Left ventricle myocardium superior (tissue), 1 donor: Measurements from ENCODE around the gene RPL27A. TPM values are rescaled to one million over a fixed set of nuclear protein-coding genes. Genes with fewer than 3 reads are reported as not detected.
A peak's percentile ranks its signal among the peaks of the same experiment; 100 is the strongest.

Source experiments
- ATAC-seq: fragments of 200-7000 bp; cut with Tn5 transposase; one replicate; pipeline ENCODE4 v1.9.1; 2020; ENCODE audit warnings: mild to moderate bottlenecking, moderate library complexity
- DNase-seq: peaks from one replicate; pipeline ENCODE4 v3.0.0-alpha.2; 2020
- intact Hi-C: fragments of 100-400 bp; cut with micrococcal nuclease; formaldehyde crosslinking; loops from one replicate; pipeline ENCODE4 v1.11.0; 2022
- total RNA-seq: library from RNA; stranded (reverse); fragmentation: NEBNext Ultra II Directional; extraction: Animal tissue kit (Norgen Biotek cat#: 25700); gene quantifications from one replicate; pipeline ENCODE4 v1.2.1, GENCODE V29; 2021
- donor health status: DM: no; HTN: yes; CAD: no; lungs with severe emphysema.

RPL27A gene
- total RNA-seq, 1 donor from 2014 or later, result 588 TPM

DNA sequence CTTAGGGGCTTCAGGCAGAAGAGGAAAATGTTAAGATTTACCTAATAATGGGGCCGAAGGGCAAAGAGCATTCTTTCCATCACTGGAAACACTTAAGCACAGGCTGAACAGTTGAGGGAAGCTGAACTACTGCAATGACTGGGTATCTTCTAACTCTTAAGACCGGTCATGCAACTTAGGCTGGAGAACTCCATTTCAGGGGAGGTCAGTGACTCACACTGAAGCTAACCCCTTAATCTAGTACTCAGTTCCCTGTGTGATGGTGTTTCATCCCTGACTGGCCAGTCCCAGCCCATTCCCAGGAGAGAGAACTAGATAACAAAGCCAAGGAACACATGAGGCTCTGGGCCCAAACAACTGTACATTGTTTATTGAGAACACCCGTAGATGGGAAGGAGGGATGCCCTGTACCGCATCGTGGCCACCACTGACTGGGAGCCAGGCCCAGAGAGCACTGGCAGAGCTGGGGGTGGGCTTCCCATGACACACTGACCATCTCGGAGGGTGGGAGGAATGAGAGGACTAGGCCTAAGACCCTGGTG, 10.5 kb downstream of the RPL27A start:
- ATAC-seq (no peak), DNase-seq (no peak)
- intact Hi-C loops, result loop anchor here (5.0 kb wide), 1 partner anchor 119 kb away; a partner anchor contains a TSS

DNA sequence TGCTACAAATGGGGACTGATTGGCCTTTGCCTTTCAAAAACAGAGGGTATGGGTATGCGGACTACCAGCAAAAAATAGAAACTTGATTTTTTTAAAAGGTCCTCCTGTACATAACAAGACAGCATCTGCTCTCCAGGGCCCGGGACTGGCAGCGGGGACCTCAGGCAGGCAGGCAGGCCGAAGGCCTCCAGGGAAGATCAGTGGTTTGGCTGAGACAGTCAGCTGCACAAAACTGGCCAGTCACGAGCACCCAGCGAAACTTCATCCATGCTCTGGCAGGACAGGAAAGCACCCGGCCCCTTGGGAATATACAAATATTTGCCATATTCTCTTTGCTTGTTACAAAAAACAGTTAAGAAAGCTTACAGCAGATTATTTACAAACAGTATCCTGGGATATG, 11.0 kb downstream of the RPL27A start:
- ATAC-seq, result no peak
- intact Hi-C loops, result loop anchor here (5.0 kb wide), 1 partner anchor 119 kb away; a partner anchor contains a TSS
- no peak for DNase-seq

DNA sequence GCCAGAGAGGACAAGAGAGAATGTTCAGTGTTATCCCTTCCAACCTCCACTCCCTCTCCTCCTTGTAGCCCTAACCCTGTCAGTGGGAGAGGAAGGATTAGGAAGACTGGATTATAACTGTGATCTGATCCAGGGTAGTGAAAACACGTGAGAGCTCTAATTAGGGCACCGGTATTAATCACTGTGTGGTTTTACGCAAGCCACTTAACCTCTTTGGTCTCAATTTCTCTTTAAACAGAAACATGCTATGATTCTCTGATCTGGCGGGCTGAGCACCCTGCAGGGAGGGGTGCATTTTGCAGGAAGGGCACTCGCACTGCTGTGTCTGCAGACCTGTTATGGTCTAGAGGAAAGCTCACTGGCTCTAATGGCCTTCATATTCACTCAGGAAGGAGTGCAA, 11.5 kb downstream of the RPL27A start:
- intact Hi-C loops, result loop anchor here (5.0 kb wide), 1 partner anchor 118 kb away; a partner anchor contains a TSS
- ATAC-seq, result no peak
- no peak for DNase-seq

DNA sequence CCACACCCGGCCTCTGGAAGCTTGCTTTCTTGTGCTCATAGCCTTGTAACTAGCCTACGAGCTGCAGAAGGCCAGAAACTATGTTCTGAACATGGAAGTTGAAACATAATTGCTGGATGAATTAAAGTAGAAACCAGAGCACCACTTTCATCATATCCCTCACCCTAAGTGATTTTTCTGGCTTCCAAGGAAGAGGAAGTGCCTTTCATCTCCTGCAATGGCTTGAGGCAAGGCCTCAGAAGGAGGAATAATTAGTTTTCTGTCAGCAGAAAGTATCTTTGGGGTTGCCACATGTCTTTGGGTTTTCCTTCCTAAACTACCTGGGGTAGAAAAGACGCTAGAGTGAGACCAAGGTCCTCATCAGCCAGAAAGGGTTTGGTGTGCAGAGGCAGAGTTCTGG, 14.5 kb downstream of the RPL27A start:
- DNase-seq (no peak), ATAC-seq (no peak)
- intact Hi-C loops, result no loop called here

DNA sequence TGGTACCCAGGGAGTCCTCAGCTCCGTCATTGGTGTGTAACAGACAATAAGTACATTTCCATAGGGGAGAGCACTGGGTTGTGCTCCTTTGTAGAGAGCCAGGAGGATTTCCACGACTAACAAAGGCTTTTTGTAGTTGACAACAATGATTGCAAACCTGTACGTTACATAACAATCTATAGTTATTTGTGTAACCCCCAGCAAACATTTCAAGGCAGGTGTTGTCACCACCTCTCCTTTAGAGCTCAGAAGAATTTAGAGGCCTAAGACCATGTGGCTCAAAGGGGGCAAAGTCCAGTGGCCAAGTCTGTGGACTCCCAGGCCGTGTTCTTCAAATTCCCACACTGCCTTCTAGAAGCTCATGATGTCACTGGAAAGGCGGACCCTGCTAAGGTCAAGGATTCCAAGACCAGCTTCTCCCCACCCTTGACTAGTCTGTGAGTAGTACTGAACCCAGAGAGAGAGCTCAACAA, 15.8 kb downstream of the RPL27A start:
- intact Hi-C loops, result no loop called here
- no peak for ATAC-seq

GRCh38 chr11:8698917-8699441, 16.4 kb downstream of the RPL27A start:
- no peak for ATAC-seq
- DNase-seq, result no peak
- intact Hi-C loops, result no loop called here

More for the DNA sequence above, 15.8 kb downstream of the RPL27A start:
- DNase-seq, result no peak

GRCh38 chr11:8699903-8700302, 17.3 kb downstream of the RPL27A start:
- intact Hi-C loops, result no loop called here
- DNase-seq (peak; percentile 57), ATAC-seq (peak; percentile 42)

GRCh38 chr11:8701891-8702597, 19.5 kb downstream of the RPL27A start:
- no peak for ATAC-seq

GRCh38 chr11:8702598-8702915, 20.0 kb downstream of the RPL27A start:
- DNase-seq, result no peak
- no peak for ATAC-seq
- intact Hi-C loops, result no loop called here

More at GRCh38 chr11:8701891-8702597, 19.5 kb downstream of the RPL27A start:
- intact Hi-C loops, result no loop called here
- no peak for DNase-seq

DNA sequence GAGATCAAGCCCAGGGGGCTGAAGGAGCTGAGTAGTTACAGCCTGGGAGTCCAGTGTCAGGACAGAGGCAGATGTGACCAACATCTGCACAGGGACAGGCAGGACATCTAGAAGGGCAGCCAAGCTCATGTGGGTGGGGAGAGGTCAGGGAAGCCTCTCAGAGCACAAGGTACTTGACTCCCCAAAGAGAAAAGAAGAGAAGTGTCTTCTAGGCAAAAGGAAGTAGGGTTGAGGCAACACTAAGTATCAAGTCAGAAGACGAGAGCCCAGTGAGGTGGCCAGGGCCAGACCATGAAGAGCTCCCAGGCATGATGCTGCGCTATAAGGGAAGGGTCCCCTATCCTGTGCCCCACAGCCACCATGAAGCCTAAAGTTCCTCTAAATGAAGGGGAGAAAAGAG, 21.5 kb downstream of the RPL27A start:
- intact Hi-C loops, result no loop called here
- ATAC-seq (no peak), DNase-seq (no peak)

DNA sequence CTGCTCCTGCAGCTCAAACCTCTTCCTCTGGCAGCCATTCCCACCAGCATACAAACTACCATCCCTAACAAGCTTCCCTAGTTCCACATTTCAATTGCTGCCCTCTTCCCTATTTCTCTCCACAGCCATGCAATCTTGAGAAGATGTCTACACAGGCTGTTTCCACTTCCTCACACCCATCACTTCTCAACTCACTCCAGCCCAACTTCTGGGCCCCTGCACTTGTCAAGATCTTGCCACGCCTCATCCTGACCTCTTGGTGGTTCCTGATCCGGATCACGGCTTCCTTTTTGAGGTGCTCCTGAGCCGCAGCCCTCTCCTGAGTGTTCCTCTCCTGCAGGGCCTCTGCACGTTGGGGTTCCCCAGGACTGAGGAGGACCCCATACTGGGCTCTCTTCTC, 22.6 kb downstream of the RPL27A start:
- intact Hi-C loops, result no loop called here
- ATAC-seq (no peak), DNase-seq (no peak)

- DNase-seq (peak; percentile 35), ATAC-seq (peak; percentile 1)
- intact Hi-C loops, result no loop called here
These were observed 24.3 kb downstream of the RPL27A start for GRCh38 chr11:8706673-8707432.

- ATAC-seq (peak; percentile 80), DNase-seq (peak; percentile 88)
- intact Hi-C loops, result no loop called here
These were observed 25.1 kb downstream of the RPL27A start for GRCh38 chr11:8707541-8708191.

DNA sequence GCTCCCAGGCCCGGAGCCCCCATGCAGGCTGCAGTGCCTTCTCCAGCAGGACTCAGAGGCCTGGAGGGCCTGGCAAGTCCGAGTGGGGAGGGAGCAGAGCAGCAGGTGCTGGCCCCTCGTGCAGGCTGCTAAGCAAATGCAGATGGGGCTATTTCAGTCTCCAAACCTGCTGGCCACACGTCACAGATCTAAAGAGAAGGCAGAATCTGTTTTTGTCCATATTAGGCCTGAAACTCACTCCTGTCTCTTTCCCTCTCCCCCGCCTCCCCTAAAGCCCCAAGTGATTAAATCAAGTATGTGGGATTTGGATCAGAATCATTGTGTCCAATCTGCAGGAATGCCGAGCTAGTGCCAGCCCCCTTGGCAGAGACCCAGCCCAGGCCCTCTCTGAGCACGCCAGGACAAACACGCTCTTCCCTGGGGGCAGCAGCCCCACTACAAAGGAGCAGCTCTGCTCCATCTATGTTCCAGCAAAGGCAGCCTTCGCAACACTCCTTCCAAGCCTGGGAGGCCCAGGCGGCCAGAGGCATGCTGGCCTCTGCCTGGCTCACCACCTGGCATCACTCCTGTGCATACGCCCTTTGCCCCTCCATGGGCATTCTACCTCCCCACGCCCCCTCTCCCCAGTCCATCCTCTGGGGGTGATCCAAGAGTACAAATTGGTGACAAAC, 26.5 kb downstream of the RPL27A start:
- intact Hi-C loops, result no loop called here
- peak; percentile 93 for DNase-seq
- peak; percentile 73 for ATAC-seq

GRCh38 chr11:8709777-8710176, 27.2 kb downstream of the RPL27A start:
- DNase-seq (no peak), ATAC-seq (no peak)
- intact Hi-C loops, result no loop called here

DNA sequence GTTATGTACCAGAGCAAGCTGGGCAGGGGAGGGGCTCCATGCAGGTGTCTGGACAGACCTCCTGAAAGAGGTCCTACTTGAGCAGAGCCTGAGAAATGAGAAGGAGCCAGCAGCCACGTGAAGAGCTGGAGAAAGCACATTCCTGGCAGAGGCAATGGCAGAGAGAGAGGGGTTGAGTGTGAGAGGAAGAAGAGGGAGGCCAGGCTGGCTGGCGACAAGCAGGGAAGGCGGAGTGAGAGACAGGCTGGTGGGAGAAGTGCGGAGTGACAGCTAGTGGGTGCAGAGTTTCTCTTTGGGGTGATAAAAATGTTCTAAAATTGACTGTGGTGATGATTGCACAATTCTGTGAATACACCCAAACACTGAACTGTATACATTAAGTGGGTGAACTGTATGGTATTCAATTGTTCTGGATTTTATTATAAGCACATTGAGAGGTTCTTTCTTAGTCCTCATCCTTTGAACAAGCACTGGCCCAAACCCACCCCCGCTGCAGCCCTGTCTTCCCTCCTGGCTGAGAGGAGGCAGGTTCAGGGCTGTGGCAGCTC, 29.4 kb downstream of the RPL27A start:
- ATAC-seq (no peak), DNase-seq (no peak)
- intact Hi-C loops, result no loop called here

GRCh38 chr11:8712506-8712905, 29.9 kb downstream of the RPL27A start:
- no peak for DNase-seq
- intact Hi-C loops, result no loop called here
- ATAC-seq, result no peak

DNA sequence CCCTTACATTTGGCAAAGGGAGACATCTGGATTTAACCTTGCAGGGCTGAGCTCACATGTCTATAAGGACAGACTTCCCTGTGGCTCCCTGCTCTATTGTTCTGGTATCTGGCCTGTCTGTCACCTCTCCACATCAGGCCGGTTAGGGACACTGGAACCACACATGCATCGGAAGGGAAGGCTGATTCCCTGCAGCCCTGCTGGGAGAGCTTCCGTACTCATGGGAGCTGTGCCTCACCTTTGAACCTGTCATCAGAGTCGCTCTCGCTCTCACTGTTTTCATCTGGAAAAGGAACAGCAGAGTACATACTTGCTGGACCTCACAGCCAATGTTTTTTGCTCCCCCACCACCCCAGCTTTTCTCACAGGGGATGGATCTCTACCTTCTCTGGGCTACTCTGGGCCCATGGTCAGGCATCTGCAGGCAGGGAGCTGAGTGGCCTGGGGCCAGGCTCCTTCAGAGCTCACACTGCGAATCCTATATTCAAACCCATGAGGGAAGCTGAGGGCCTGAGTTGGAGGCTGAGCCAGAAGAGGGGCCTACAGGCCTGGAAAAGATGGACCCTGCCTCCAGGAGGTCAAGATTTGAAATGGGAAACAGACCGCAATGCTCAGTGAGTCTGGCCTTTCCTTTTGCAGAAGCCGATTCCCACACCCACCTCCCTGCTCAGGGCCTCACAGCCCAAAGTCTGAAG, 31.3 kb downstream of the RPL27A start:
- intact Hi-C loops, result no loop called here
- ATAC-seq, result peak; percentile 14

More for the DNA sequence above, 31.3 kb downstream of the RPL27A start:
- no peak for DNase-seq
